GM12878 (cell line): ENCODE data around the gene TMEM82. TPM values are rescaled to one million over a fixed set of nuclear protein-coding genes. Genes with fewer than 3 reads are reported as not detected.

ENCODE experiments used
- ATAC-seq: fragments of 200-7000 bp; cut with Tn5 transposase; 3 replicates; pipeline ENCODE4 v1.9.1; 2020; ENCODE audit warnings: mild to moderate bottlenecking, moderate library complexity
- BruUV-seq: library from RNA; stranded (reverse); fragments of 400-500 nt; replicated peaks from 2 replicates; lab custom pipeline; 2021; lab: Mats Ljungman, UMichigan
- CTCF ChIA-PET: fragments of 300-600 bp; sonication (Branson Sonifier 250); formaldehyde crosslinking; extraction: SDS; loops from one replicate; lab custom pipeline; 2021; ENCODE audit warnings: inconsistent platforms; lab: Yijun Ruan, JAX
- POLR2A ChIA-PET: fragments of 350-600 bp; formaldehyde crosslinking; extraction: SDS; loops from one replicate; lab custom pipeline; 2021; ENCODE audit warnings: inconsistent platforms; lab: Charles Lee
- RAD21 ChIA-PET: fragments of 300-600 bp; sonication (Branson Sonifier 250); formaldehyde crosslinking; loops from one replicate; lab custom pipeline; 2023; ENCODE audit warnings: antibody characterized with exemption; ENCODE audit not compliant: unreplicated experiment; lab: Charles Lee
- SMC1A ChIA-PET: fragments of 300-600 bp; sonication (Branson Sonifier 250); formaldehyde crosslinking; loops from one replicate; lab custom pipeline; 2023; ENCODE audit not compliant: unreplicated experiment, uncharacterized antibody; lab: Charles Lee
- DNase-seq: peaks from one replicate; pipeline ENCODE4 v3.0.0-alpha.2; 2011; ENCODE audit warnings: low read depth, low spot score
- FAIRE-seq: peaks from 3 replicates; lab custom pipeline; 2011; peaks lifted over from hg19 to GRCh38; lab: Jason Lieb, UNC
- H2AFZ ChIP-seq: 2 replicates; pipeline ENCODE4 v1.6.0; 2011; ENCODE audit warnings: low read depth, low read length, control low read depth; ENCODE audit not compliant: control insufficient read depth
- H3K27ac ChIP-seq: 2 replicates; pipeline ENCODE4 v1.5.1; 2011; ENCODE audit warnings: control low read depth; ENCODE audit not compliant: control insufficient read depth, insufficient read depth
- H3K27me3 ChIP-seq, 2 experiments: replicated peaks in 1 of 2; 2 replicates each; pipeline versions ENCODE4 v1.6.0 to v1.6.1; 2011; ENCODE audit warnings: low read length in 1 of 2; ENCODE audit not compliant: control insufficient read depth in 2 of 2, insufficient read depth in 2 of 2
- H3K36me3 ChIP-seq, 2 experiments: 2 replicates each; pipeline ENCODE4 v1.5.1; 2011; ENCODE audit warnings: low read length in 1 of 2; ENCODE audit not compliant: control insufficient read depth in 2 of 2, insufficient read depth in 2 of 2
- H3K4me1 ChIP-seq: 2 replicates; pipeline ENCODE4 v1.6.1; 2011; ENCODE audit warnings: mild to moderate bottlenecking, low read length, moderate library complexity, mixed read lengths; ENCODE audit not compliant: control insufficient read depth, insufficient read depth
- H3K4me2 ChIP-seq: 2 replicates; pipeline ENCODE4 v1.6.0; 2011; ENCODE audit warnings: control low read depth; ENCODE audit not compliant: control insufficient read depth, insufficient read depth
- H3K4me3 ChIP-seq: fragments of 200-600 bp; sonication (generic); 2 replicates; pipeline ENCODE4 v1.5.1; 2016
- H3K79me2 ChIP-seq: 2 replicates; pipeline ENCODE4 v1.6.0; 2011; ENCODE audit warnings: low read length; ENCODE audit not compliant: control insufficient read depth, insufficient read depth
- H3K9ac ChIP-seq: 2 replicates; pipeline ENCODE4 v1.8.0; 2011; ENCODE audit warnings: low read length, control low read depth, mixed read lengths; ENCODE audit not compliant: control insufficient read depth, insufficient read depth
- H3K9me3 ChIP-seq: replicated peaks from 3 replicates; pipeline ENCODE4 v1.5.1; 2011; ENCODE audit warnings: mild to moderate bottlenecking, low read length; ENCODE audit not compliant: control insufficient read depth, insufficient read depth
- H4K20me1 ChIP-seq: 2 replicates; pipeline ENCODE4 v1.6.0; 2011; ENCODE audit not compliant: control insufficient read depth, insufficient read depth
- BCL3 ChIP-seq: IDR thresholded peaks from 2 replicates; pipeline ENCODE4 v1.6.1; 2011; ENCODE audit warnings: borderline replicate concordance, low read depth, mild to moderate bottlenecking, moderate library complexity, low read length; ENCODE audit not compliant: insufficient read depth, poor library complexity, severe bottlenecking
- CBFB ChIP-seq: IDR thresholded peaks from 2 replicates; pipeline ENCODE4 v1.6.1; 2016; ENCODE audit warnings: antibody characterized with exemption, low read depth
- CUX1 ChIP-seq: IDR thresholded peaks from 2 replicates; pipeline ENCODE4 v1.6.1; 2012; ENCODE audit warnings: improper control_type of control experiment, low read depth, low read length; ENCODE audit not compliant: insufficient replicate concordance
- DPF2 ChIP-seq: fragments of 450-650 bp; IDR thresholded peaks from 2 replicates; pipeline ENCODE4 v1.6.1; 2017; ENCODE audit warnings: mild to moderate bottlenecking
- ELK1 ChIP-seq: IDR thresholded peaks from 2 replicates; pipeline ENCODE4 v1.6.1; 2012; ENCODE audit warnings: low read depth, low read length, improper control_type of control experiment
- IKZF2 ChIP-seq, 2 experiments: fragments of 450-650 bp; IDR thresholded peaks; 2 replicates each; pipeline ENCODE4 v1.6.1; 2017; ENCODE audit warnings: mild to moderate bottlenecking in 2 of 2, moderate library complexity in 2 of 2
- KDM1A ChIP-seq: fragments of 200-600 bp; sonication (generic); IDR thresholded peaks from 2 replicates; pipeline ENCODE4 v1.6.1; 2016; ENCODE audit warnings: borderline replicate concordance
- RAD21 ChIP-seq: IDR thresholded peaks from 2 replicates; pipeline ENCODE4 v1.6.1; 2011; ENCODE audit warnings: mild to moderate bottlenecking, low read depth, low read length, moderate library complexity; ENCODE audit not compliant: insufficient read depth
- RFX5 ChIP-seq: IDR thresholded peaks from 2 replicates; pipeline ENCODE4 v1.6.1; 2011; ENCODE audit warnings: low read depth, low read length, improper control_type of control experiment
- USF1 ChIP-seq: IDR thresholded peaks from 2 replicates; pipeline ENCODE4 v1.6.1; 2011; ENCODE audit warnings: borderline replicate concordance, low read depth, mild to moderate bottlenecking, moderate library complexity, mixed read lengths, low read length; ENCODE audit not compliant: insufficient read depth; ENCODE audit errors: extremely low read length
- ZNF687 ChIP-seq: fragments of 450-650 bp; IDR thresholded peaks from 2 replicates; pipeline ENCODE4 v1.6.1; 2017; ENCODE audit warnings: mild to moderate bottlenecking, moderate library complexity
- WGBS: methylation state at CpG from one replicate; pipeline ENCODE4 v1.1.6; 2016; ENCODE audit warnings: low lambda C conversion rate; ENCODE audit not compliant: insufficient replicate concordance, insufficient coverage; ENCODE audit errors: missing lambda C conversion rate; 5-methylcytosine and 5-hydroxymethylcytosine counted together
- in situ Hi-C: fragments of 300-500 bp; cut with MboI; formaldehyde crosslinking; loops from 9 replicates; pipeline ENCODE4 v1.14.3; 2018; ENCODE audit warnings: mixed read lengths
- intact Hi-C: fragments of 100-400 bp; cut with micrococcal nuclease; formaldehyde crosslinking; loops from one replicate; pipeline ENCODE4 v1.14.2; 2022; ENCODE audit not compliant: unreplicated experiment
- polyA plus RNA-seq, 11 experiments: library from polyadenylated mRNA; depleted of rRNA in 4 of 11; unstranded in 6 of 11; stranded (reverse) in 5 of 11; fragments of >200 nt; fragmentation: Nextera tagmentation in 4 of 11; fragmentation: Illumina TruSeq in 1 of 11; extraction: Ambion mirVana in 4 of 11; extraction: Trizol in 1 of 11; gene quantifications; 1 replicate in 1 of 11; 2 replicates in 10 of 11; pipeline versions ENCODE4 v1.2.1 to v1.2.3, GENCODE V29; 2011 to 2016; ENCODE audit warnings: inconsistent platforms in 2 of 11, missing spikeins in 2 of 11, low read depth in 1 of 11
- total RNA-seq, 4 experiments: library from RNA; depleted of rRNA in 3 of 4; stranded (reverse); fragments of >200 nt in 3 of 4; fragmentation: Illumina TruSeq in 1 of 4; extraction: Trizol in 1 of 4; gene quantifications; 2 replicates each; pipeline versions ENCODE4 v1.2.1 to v1.2.3, GENCODE V29; 2013 to 2021

The TMEM82 gene
- total and polyA plus RNA-seq, 10 of the 15 experiments (the other 5 are each of a cell fraction or from before 2014, with no cell fraction given) = not detected

- no peak for DNase-seq
- no peak for FAIRE-seq
- ATAC-seq = no peak
- no peak overlapping the region for H3K9ac ChIP-seq
- H3K4me1 ChIP-seq = no peaks in the 10 kb centered on the region
- H3K4me2 ChIP-seq = no peak overlapping the region
- ChIA-PET CTCF (no interaction called here), POLR2A (no interaction called here), RAD21 (no interaction called here), SMC1A (no interaction called here)
- in situ Hi-C loops (no loop called here), intact Hi-C loops (loop anchor here (5.0 kb wide), 1 partner anchor 303 kb away; no protein-coding TSS in a partner anchor)
- H3K79me2 ChIP-seq = no peaks in the 10 kb centered on the region
- no peak overlapping the region for H2AFZ ChIP-seq
- H4K20me1 ChIP-seq = no peaks in the 10 kb centered on the region
- no peaks in the 10 kb centered on the region for H3K9me3 ChIP-seq
- no peak overlapping the region for H3K4me3 ChIP-seq
- no TSS peak for BruUV-seq
- H3K27ac ChIP-seq = no peak overlapping the region
- TF ChIP-seq USF1 (no peak), CUX1 (no peak), ZNF687 (no peak), ELK1 (no peak), KDM1A (no peak), CBFB (no peak), DPF2 (no peak), IKZF2 (IDR thresholded peaks at IDR 0.05) (no peak), RAD21 (no peak), BCL3 (no peak), RFX5 (no peak)
- TF ChIP-seq, all 136 proteins: peak for 0
- Histone ChIP-seq H3K36me3 (peaks cover 4 to 14% of the 10 kb centered on the region in 2 experiments), H3K27me3 (no peaks in the 10 kb centered on the region)
- 92% methylated on average over 17 of the region's 17 CpGs for WGBS
Measured at GRCh38 chr1:15734901-15735300, 7.4 kb upstream of the TMEM82 start.
